Activated naive CD8-positive, alpha-beta T cell treated with anti-CD3 and anti-CD28 coated beads for 36 hours (primary cell): Measurements from ENCODE around the gene C2orf69. TPM values are rescaled to one million over a fixed set of nuclear protein-coding genes. Genes with fewer than 3 reads are reported as not detected.
A peak's percentile ranks its signal among the peaks of the same experiment; 100 is the strongest.
"Not testable (repeated sequence)": the region's sequence is repeated elsewhere in the genome, so short reads cannot be mapped to it uniquely, and the experiment has no call there.

Experiments used
- DNase-seq: peaks from one replicate; pipeline ENCODE4 v3.0.0; 2021
- H3K27ac Mint-ChIP-seq: one replicate; pipeline ENCODE4 v1.8.0; 2022; ENCODE audit warnings: mild to moderate bottlenecking, moderate library complexity, mixed read lengths
- H3K27me3 Mint-ChIP-seq: one replicate; pipeline ENCODE4 v1.8.0; 2022; ENCODE audit warnings: mild to moderate bottlenecking, mixed read lengths
- H3K36me3 Mint-ChIP-seq: one replicate; pipeline ENCODE4 v1.8.0; 2021; ENCODE audit warnings: mild to moderate bottlenecking, mixed read lengths
- H3K4me1 Mint-ChIP-seq: one replicate; pipeline ENCODE4 v1.8.0; 2021; ENCODE audit warnings: mixed read lengths
- H3K4me3 Mint-ChIP-seq: one replicate; pipeline ENCODE4 v1.8.0; 2022; ENCODE audit warnings: mild to moderate bottlenecking, moderate library complexity, mixed read lengths
- H3K9me3 Mint-ChIP-seq: one replicate; pipeline ENCODE4 v1.8.0; 2022; ENCODE audit warnings: mixed read lengths
- total RNA-seq, 2 experiments: library from RNA; stranded (reverse); gene quantifications; one replicate each; pipeline ENCODE4 v1.2.3, GENCODE V29; 2021

C2orf69 gene
- total RNA-seq, 2 experiments from 2014 or later, result 20.6 to 20.8 TPM

GRCh38 chr2:199903111-199903510 lies 8.0 kb upstream of the C2orf69 start:
- Mint-ChIP-seq H3K9me3 (no peaks in the 10 kb centered on the region), H3K27me3 (peaks cover 42% of the 10 kb centered on the region), H3K4me3 (no peak overlapping the region), H3K36me3 (no peaks in the 10 kb centered on the region), H3K27ac (no peak overlapping the region), H3K4me1 (no peaks in the 10 kb centered on the region)
- no peak for DNase-seq

- Mint-ChIP-seq H3K27me3 (peaks cover 38% of the 10 kb centered on the region), H3K9me3 (no peaks in the 10 kb centered on the region), H3K36me3 (peaks cover 2% of the 10 kb centered on the region), H3K27ac (no peak overlapping the region), H3K4me1 (peaks cover 3% of the 10 kb centered on the region), H3K4me3 (no peak overlapping the region)
- DNase-seq, result no peak
Observed at GRCh38 chr2:199907008-199907714, 3.9 kb upstream of the C2orf69 start.

- peaks cover 13% of the 10 kb centered on the region for H3K27me3 Mint-ChIP-seq
- peak overlapping the region; percentile 99 for H3K4me3 Mint-ChIP-seq
- DNase-seq, result no peak
- H3K27ac Mint-ChIP-seq, result peak overlapping the region; percentile 94
- no peaks in the 10 kb centered on the region for H3K9me3 Mint-ChIP-seq
- H3K36me3 Mint-ChIP-seq, result peaks cover 14% of the 10 kb centered on the region
- peaks cover 22% of the 10 kb centered on the region for H3K4me1 Mint-ChIP-seq
Observed at GRCh38 chr2:199910338-199911051, 598 bp upstream of the C2orf69 start.

- H3K4me1 Mint-ChIP-seq, result peaks cover 28% of the 10 kb centered on the region
- H3K9me3 Mint-ChIP-seq, result peaks cover 11% of the 10 kb centered on the region
- peak overlapping the region; percentile 94 for H3K27ac Mint-ChIP-seq
- peak overlapping the region; percentile 99 for H3K4me3 Mint-ChIP-seq
- H3K36me3 Mint-ChIP-seq, result peaks cover 28% of the 10 kb centered on the region
- no peak for DNase-seq
- peaks cover 8% of the 10 kb centered on the region for H3K27me3 Mint-ChIP-seq
Observed at GRCh38 chr2:199911877-199912161, 726 bp downstream of the C2orf69 start.

GRCh38 chr2:199912553-199913114 lies 1.5 kb downstream of the C2orf69 start:
- H3K36me3 Mint-ChIP-seq, result peaks cover 36% of the 10 kb centered on the region
- H3K4me1 Mint-ChIP-seq, result peaks cover 31% of the 10 kb centered on the region
- H3K9me3 Mint-ChIP-seq, result peaks cover 14% of the 10 kb centered on the region
- not testable (repeated sequence) for H3K27ac Mint-ChIP-seq, DNase-seq, H3K27me3 Mint-ChIP-seq
- H3K4me3 Mint-ChIP-seq, result peak overlapping the region; percentile 73

- Mint-ChIP-seq H3K9me3 (peaks cover 14% of the 10 kb centered on the region), H3K27ac (peak overlapping the region; percentile 20), H3K27me3 (no peaks in the 10 kb centered on the region), H3K4me3 (peak overlapping the region; percentile 32), H3K36me3 (peaks cover 49% of the 10 kb centered on the region), H3K4me1 (peaks cover 31% of the 10 kb centered on the region)
- no peak for DNase-seq
Observed at GRCh38 chr2:199914372-199914958, 3.4 kb downstream of the C2orf69 start.

- peaks cover 14% of the 10 kb centered on the region for H3K9me3 Mint-ChIP-seq
- no peaks in the 10 kb centered on the region for H3K27me3 Mint-ChIP-seq
- no peak overlapping the region for H3K4me3 Mint-ChIP-seq
- DNase-seq, result no peak
- peaks cover 30% of the 10 kb centered on the region for H3K4me1 Mint-ChIP-seq
- H3K27ac Mint-ChIP-seq, result no peak overlapping the region
- peaks cover 54% of the 10 kb centered on the region for H3K36me3 Mint-ChIP-seq
Observed at GRCh38 chr2:199916980-199917379, 5.9 kb downstream of the C2orf69 start.

GRCh38 chr2:199922856-199923255 lies 11.8 kb downstream of the C2orf69 start:
- Mint-ChIP-seq H3K36me3 (peaks cover 29% of the 10 kb centered on the region), H3K4me3 (no peak overlapping the region), H3K9me3 (no peaks in the 10 kb centered on the region), H3K27ac (no peak overlapping the region), H3K4me1 (peaks cover 18% of the 10 kb centered on the region), H3K27me3 (no peaks in the 10 kb centered on the region)
- DNase-seq, result no peak

- no peaks in the 10 kb centered on the region for H3K9me3 Mint-ChIP-seq
- no peaks in the 10 kb centered on the region for H3K27me3 Mint-ChIP-seq
- H3K36me3 Mint-ChIP-seq, result peaks cover 25% of the 10 kb centered on the region
- no peak overlapping the region for H3K27ac Mint-ChIP-seq
- H3K4me3 Mint-ChIP-seq, result no peak overlapping the region
- DNase-seq, result no peak
- H3K4me1 Mint-ChIP-seq, result peaks cover 21% of the 10 kb centered on the region
Observed at GRCh38 chr2:199923924-199924323, 12.8 kb downstream of the C2orf69 start.

- Mint-ChIP-seq H3K9me3 (no peaks in the 10 kb centered on the region), H3K36me3 (peaks cover 16% of the 10 kb centered on the region), H3K27me3 (no peaks in the 10 kb centered on the region), H3K4me1 (peaks cover 18% of the 10 kb centered on the region), H3K27ac (no peak overlapping the region), H3K4me3 (no peak overlapping the region)
- no peak for DNase-seq
Observed at GRCh38 chr2:199926806-199927205, 15.7 kb downstream of the C2orf69 start.

GRCh38 chr2:199928226-199928625 lies 17.1 kb downstream of the C2orf69 start:
- no peak for DNase-seq
- no peak overlapping the region for H3K4me3 Mint-ChIP-seq
- no peaks in the 10 kb centered on the region for H3K27me3 Mint-ChIP-seq
- H3K4me1 Mint-ChIP-seq, result peaks cover 15% of the 10 kb centered on the region
- peaks cover 12% of the 10 kb centered on the region for H3K36me3 Mint-ChIP-seq
- no peaks in the 10 kb centered on the region for H3K9me3 Mint-ChIP-seq
- no peak overlapping the region for H3K27ac Mint-ChIP-seq

- H3K9me3 Mint-ChIP-seq, result no peaks in the 10 kb centered on the region
- H3K4me1 Mint-ChIP-seq, result peaks cover 14% of the 10 kb centered on the region
- no peak overlapping the region for H3K27ac Mint-ChIP-seq
- H3K27me3 Mint-ChIP-seq, result no peaks in the 10 kb centered on the region
- H3K4me3 Mint-ChIP-seq, result no peak overlapping the region
- DNase-seq, result no peak
- H3K36me3 Mint-ChIP-seq, result peaks cover 12% of the 10 kb centered on the region
Observed at GRCh38 chr2:199928626-199929025, 17.5 kb downstream of the C2orf69 start.

- Mint-ChIP-seq H3K4me3 (no peak overlapping the region), H3K4me1 (peaks cover 8% of the 10 kb centered on the region), H3K27me3 (no peaks in the 10 kb centered on the region), H3K36me3 (peaks cover 12% of the 10 kb centered on the region), H3K27ac (no peak overlapping the region), H3K9me3 (no peaks in the 10 kb centered on the region)
- DNase-seq, result no peak
Observed at GRCh38 chr2:199929262-199929661, 18.2 kb downstream of the C2orf69 start.

GRCh38 chr2:199932312-199932855 lies 21.3 kb downstream of the C2orf69 start:
- Mint-ChIP-seq H3K27me3 (no peaks in the 10 kb centered on the region), H3K4me1 (peaks cover 3% of the 10 kb centered on the region), H3K9me3 (no peaks in the 10 kb centered on the region), H3K27ac (peak overlapping the region; percentile 21), H3K4me3 (no peak overlapping the region), H3K36me3 (peaks cover 9% of the 10 kb centered on the region)
- no peak for DNase-seq

GRCh38 chr2:199933466-199933865 lies 22.4 kb downstream of the C2orf69 start:
- Mint-ChIP-seq H3K4me1 (peaks cover 2% of the 10 kb centered on the region), H3K4me3 (no peak overlapping the region), H3K9me3 (no peaks in the 10 kb centered on the region), H3K27ac (no peak overlapping the region), H3K36me3 (peaks cover 8% of the 10 kb centered on the region), H3K27me3 (no peaks in the 10 kb centered on the region)
- DNase-seq, result no peak
